CD4-positive, alpha-beta T cell treated with Interferon alpha-2 for 1 hour (primary cell): ENCODE data around the gene XRCC3.
"Not testable (repeated sequence)": the region's sequence is repeated elsewhere in the genome, so short reads cannot be mapped to it uniquely, and the experiment has no call there.

ENCODE experiments used
- DNase-seq, 2 donors: peaks; one replicate each; pipeline ENCODE4 v3.0.0-alpha.2; 2020 to 2022

The XRCC3 gene

DNA sequence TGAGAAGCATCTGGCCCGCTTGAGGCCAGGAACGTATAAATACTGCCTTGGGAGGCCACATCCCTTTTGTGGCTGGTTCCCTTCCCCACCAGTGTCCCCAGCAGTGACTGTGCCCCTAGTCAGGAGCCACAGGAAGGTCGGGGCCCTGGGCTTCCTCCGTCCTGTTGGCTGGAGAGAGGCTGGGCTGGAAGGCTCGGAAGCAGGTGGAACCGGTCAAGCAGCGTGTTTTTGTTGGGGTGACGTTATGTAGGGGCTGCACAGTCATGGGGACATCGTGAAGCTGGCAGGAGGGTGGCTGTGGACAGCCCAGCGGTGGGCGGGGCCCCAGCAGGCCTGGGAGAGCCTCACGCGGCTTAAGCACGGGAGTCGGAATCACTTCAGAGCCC is 10.1 kb downstream of the XRCC3 start:
- no peak for DNase-seq

DNA sequence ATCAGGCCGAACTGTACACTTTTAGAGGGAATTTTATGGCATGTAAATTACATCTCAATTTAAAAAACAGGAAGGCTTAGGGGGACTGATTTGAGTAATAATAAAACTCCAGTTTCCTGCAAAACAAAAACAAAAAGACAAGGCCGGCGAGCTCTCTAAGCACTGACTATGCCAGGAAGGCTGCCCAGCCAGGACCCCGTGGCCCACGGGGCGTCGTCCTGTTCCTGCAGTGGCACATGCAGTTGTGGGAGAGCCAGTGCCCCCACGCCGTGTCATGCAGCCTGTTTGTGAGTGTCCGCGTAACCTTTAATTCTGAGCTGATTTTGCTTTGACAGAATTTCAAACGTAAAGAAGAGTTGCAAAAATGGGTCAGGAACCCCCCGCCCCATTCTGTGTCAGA is 10.5 kb downstream of the XRCC3 start:
- no peak for DNase-seq

DNA sequence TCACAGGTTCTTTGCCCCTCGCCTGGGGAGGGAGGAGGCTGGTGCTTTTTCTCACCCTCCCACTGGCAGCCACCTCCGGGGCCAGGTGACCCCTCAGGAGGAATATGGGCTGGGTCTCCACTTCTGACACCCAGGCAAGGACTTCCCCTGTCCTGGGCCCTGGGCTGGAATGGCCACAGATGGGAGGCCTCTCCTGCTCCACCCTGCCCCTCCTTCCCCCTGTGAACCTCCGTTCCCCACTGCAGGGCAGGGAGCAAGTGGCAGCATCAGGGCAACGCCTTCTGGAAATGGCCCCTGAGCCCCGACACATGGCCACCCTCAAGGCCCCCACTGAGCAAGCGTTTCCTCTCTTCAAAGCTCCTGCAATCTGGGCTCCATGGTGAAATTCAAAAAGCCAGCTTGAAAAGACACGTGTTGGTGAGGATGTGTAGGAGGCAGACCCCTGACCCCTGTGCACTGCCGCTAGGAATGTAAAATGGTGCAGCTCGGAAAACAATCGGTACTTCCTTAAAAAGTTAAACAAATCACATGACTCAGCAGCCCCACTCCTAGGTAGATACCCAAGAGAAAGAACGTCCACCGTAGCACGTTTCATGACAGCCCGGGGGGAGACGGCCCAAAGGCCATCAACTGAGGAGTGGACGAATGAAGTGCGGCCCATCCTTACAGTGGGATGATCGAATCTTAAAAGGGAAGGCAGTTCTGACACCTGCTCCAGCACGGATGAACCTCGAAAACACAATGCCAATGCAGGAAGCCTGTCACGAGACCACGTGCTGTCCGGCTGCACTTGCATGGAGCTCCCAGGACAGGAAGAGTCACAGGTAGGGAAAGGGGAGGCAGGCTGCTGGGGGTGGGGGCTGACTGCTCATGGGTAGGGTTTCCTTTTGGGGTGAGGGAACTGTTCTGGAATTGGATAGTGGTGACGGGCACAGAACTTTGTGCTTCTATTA is 11.5 kb downstream of the XRCC3 start:
- no peak for DNase-seq

DNA sequence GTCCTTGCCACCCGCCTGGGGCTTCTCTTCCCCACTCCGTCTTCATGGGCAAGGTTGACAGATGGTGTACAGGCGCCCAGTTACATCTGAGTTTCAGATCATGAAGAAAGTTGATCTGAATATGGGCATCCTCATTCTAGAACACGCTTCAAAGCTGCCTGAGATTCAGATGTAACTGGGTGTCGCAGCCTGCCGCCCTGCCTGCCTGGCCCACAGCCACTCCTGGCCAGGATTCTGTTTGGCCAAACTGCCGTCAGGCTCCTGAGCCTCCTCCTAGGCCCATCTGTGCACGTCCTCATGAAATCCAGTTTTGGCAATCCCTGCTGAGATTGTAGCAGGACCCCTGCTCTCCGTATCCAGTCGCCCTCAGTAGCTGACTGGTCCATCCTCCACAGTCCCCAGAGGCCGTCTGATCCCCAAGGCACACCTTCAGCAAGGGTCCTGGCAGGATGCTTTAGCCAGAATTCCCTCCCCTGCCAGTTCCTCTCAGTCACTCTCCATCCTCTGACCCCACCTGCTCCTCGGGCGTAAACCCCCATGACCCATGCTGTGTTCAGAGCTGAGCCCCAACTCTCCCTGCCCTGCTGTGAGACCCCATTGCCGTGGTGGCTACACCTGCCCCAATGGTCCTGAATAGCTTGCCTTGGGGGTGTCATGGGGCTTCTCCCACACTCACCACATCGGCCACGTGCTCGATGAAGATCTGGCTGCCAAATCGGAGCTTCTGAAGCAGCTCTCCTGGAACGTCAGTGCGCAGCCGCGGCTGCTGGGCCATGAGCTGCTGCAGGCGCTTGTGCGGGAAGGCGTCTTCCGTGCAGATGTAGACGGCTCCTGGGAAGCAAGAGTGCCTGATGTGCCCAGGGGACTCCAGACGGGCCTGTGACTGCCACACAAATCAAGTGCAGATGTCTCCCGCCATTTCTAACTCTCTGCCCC is 12.5 kb downstream of the XRCC3 start:
- DNase-seq, result no peak

GRCh38 chr14:103702095-103702494 is 13.2 kb downstream of the XRCC3 start:
- DNase-seq, result no peak

DNA sequence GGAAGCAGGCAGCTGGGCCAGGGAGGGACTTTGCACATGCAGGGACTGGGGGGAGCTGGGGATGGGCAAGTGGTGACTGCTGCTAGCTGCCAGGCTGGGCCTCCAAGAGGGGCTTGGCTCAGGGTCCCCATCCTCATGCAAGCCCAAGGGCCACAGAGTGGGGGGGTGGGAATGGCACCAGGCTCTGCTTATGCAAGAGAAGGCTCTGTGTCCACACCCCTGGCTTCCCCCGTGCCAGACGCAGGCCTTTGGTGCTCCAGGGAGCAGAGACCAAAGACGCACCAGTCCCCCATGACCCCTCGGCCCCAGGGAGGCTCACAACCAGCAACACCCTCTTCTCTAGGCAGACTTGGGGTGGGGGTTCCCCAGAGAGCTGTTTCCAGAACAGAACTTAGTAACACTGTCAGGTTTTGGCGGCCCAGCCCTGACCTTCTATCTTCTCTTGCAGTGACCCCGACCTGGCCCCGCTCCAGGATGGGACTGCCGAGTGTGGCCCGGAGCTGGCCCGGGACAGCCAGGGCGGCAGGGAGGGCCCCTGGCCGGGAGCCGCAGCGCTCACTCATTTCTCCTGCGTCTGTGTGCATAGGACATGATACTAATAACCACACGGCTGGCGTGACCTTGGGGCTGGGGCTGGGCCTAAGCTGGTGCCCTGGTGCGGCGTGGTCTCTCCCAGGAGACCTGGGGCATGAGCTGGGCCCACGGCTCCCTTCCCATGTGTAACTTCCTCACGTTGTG is 14.3 kb downstream of the XRCC3 start:
- DNase-seq, result no peak

DNA sequence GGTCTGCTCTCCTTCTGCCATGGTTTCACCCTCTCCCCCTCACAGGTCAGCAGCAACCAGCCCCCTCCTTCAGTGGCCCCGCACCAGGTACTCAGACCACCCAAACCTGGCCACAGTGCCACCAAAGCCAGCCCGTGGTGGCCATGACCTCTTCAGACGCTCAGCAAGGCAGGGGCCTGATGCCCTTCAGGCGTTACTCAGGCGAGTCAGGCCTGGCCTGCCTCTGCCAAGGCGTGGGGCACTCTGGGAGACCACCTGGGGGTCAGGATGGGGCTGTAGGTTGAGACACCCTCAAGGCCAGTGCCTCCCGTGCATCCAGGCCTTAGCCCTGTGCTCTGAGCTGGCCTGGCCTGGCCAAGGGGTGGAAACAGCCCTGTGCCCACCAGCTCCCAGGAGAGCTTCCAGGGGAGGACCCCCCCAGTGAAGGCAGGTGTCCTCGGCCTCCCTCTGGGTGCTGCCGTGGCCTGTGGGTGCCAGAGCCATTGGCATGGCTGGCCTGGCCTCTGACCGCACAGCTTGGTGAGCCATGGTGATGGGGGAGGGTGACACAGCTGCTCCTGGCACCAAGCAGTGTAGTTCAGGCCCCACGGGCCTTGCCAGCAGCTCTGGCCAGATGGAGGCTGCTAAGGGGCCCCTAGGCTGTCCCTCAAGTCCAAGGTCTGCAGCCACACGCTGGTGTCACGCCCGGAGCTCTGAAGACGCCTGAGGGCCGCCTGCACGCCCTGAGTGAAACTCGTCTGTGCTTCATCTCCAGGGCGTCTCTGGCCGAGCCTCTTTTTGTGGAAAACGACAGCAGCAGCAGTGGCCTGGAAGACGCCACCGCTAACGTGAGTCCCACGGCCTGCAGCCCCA is 15.1 kb downstream of the XRCC3 start:
- DNase-seq, result no peak

- DNase-seq, result no peak
These were observed 16.0 kb downstream of the XRCC3 start for GRCh38 chr14:103699261-103699661.

DNA sequence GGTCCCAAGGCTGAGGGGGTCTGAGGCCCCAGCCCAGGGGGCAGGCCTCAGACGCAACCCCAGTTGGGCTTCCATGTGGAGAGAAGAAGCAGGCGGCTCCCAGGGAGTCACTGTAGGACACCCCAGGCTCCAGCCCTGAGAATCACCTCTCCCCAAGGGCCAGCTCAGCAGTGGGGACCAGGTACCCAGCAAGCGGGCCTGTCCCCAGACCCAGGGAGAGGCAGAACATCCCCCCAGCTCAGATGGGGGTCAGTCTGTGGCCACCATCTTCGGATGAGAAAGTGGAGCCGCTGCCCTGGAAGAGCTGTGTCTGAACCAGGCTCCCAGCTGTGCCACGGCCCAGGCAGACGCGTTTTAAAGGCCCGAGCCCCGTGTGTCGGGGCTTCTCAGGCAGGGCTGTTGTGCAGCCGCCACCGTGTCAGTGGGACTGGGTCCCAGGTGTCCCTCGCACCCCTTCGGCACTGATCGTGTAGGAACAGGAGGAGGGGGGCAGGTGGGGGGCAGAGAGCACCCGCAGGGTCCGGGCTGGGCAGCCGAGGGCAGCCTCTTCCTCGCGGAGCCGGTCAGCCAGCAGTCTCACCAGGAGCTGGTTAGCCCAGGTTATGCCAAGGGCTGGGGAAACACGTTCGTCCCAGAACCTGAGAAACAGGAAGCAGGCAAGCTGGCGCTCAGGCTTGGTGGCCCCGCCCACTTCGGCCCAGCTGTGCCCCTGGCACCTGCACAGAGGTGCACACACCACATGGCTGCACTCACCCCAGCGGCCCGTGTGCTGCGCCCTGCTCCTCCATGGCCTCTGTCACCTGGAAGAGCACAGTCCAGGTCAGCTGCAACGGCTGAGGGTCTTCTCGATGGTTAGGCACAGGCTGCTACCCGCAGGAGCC is 16.6 kb downstream of the XRCC3 start:
- DNase-seq, result no peak

DNA sequence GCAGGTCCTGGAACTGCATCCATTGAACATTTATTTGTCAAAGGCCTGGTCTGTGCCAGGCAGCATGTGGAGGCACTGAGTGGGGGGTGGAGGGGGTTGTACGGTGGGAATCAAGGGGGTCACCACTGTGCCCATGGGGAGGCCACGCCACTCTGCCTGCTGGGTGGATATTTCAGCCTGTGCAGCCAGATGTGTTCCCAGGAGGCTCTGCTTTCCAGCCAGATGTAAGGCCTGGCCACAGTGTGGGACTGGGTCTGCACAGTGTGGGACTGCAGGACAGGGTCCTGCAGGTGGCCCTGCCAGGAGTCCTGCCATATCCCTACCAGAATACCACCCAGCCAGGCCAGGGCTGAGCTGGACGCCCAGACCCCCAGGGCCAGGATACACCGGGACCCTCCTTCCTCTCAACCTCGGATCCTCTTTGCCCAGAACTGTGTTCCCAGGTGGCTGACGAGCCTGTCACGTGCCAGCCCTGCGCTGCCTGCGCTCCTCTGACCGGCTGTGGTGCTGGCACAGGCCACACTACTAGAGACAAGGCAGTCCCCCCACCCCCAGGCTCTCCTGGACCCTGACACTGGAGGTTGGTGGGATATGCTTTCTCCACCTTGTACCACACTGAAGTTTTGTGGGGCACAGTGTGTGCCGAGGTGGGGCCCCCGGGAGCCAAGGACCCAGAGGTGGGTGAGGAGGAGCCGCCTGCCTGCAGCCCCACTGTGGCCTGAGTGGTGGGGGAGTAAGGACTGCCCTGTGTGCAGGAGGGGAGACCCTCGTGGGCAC is 17.5 kb downstream of the XRCC3 start:
- no peak for DNase-seq

GRCh38 chr14:103697206-103697602 is 18.0 kb downstream of the XRCC3 start:
- DNase-seq, result no peak

DNA sequence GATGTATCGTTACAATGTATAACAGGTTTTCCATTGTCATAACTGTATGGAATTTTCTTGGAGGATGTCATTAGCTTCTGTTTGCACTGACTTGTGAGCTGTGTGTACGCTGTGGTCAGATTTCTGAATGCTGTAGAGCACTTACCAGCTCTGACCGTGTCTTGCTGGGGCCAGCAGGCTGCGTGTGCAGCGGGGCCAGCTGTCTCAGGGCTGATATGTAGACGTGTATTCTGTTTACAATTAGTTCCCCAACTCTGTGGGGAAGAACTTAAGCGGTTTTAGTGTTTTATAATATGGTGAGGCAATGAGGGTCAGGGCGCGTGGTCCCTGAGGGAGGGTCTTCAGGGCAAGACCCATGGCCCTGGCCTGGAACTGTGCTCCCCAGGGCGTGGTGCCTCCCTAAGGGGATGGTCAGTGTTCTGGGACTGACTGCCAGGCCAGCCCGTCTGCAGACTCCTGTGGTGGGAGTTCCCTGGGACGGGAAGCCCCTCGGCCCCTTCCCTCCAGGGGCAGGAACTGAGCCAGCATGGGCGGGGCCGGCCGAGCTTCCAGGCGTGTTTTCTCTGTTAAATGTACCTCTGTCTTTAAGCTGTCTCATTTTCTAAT is 18.7 kb downstream of the XRCC3 start:
- no peak for DNase-seq

- DNase-seq, result no peak
These were observed 19.2 kb downstream of the XRCC3 start for GRCh38 chr14:103696070-103696402.

GRCh38 chr14:103695296-103696069 is 19.8 kb downstream of the XRCC3 start:
- DNase-seq, result no peak

GRCh38 chr14:103694572-103695026 is 20.7 kb downstream of the XRCC3 start:
- no peak for DNase-seq

DNA sequence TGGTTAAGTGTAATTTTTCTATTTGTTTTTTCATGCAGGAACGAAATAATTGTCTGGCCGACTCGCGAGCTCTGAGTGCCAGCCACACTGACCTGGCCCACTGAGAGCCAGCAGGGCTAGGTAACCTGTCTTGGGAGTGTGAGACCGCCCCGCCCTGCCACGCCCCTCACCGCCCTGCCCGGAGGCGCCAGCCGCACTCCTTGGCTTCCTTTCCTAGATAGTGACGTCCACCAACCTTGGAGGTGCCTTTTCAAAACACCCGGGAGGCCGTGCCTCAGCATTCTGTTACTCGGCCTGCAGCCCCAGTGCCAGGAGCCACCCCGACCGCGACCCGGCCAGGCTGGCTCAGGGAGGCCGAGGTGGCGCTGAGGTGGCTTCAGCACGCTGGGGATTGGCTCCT is 21.7 kb downstream of the XRCC3 start:
- DNase-seq, result no peak

GRCh38 chr14:103692871-103693270 is 22.4 kb downstream of the XRCC3 start:
- no peak for DNase-seq

DNA sequence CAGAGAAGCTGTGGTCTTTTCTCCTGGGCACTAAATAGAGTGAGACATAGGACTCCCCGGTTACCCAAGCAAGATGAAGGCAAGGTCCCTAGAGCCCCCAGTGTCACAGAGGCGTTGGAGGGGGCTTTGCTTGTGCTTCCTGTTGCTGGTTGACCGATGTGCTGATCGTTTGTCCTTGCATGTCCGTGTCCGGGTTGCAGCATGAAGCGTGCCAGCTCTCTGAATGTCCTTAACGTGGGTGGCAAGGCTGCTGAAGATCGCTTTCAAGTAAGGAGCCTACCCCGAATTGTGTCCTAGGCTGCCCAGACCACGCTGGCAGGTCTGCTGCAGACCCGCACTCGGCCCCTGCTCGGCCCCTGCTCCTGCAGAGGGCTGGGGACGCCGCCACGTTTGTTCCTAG is 23.1 kb downstream of the XRCC3 start:
- DNase-seq, result no peak

- DNase-seq, result not testable (repeated sequence)
These were observed 23.6 kb downstream of the XRCC3 start for GRCh38 chr14:103691655-103692054.
